GM12878 (cell line): ENCODE data around the gene KCTD16. TPM values are rescaled to one million over a fixed set of nuclear protein-coding genes. Genes with fewer than 3 reads are reported as not detected.

Source experiments
- ATAC-seq: fragments of 200-7000 bp; cut with Tn5 transposase; 3 replicates; pipeline ENCODE4 v1.9.1; 2020; ENCODE audit warnings: mild to moderate bottlenecking, moderate library complexity
- BruUV-seq: library from RNA; stranded (reverse); fragments of 400-500 nt; replicated peaks from 2 replicates; lab custom pipeline; 2021; lab: Mats Ljungman, UMichigan
- CTCF ChIA-PET: fragments of 300-600 bp; sonication (Branson Sonifier 250); formaldehyde crosslinking; extraction: SDS; loops from one replicate; lab custom pipeline; 2021; ENCODE audit warnings: inconsistent platforms; lab: Yijun Ruan, JAX
- POLR2A ChIA-PET: fragments of 350-600 bp; formaldehyde crosslinking; extraction: SDS; loops from one replicate; lab custom pipeline; 2021; ENCODE audit warnings: inconsistent platforms; lab: Charles Lee
- RAD21 ChIA-PET: fragments of 300-600 bp; sonication (Branson Sonifier 250); formaldehyde crosslinking; loops from one replicate; lab custom pipeline; 2023; ENCODE audit warnings: antibody characterized with exemption; ENCODE audit not compliant: unreplicated experiment; lab: Charles Lee
- SMC1A ChIA-PET: fragments of 300-600 bp; sonication (Branson Sonifier 250); formaldehyde crosslinking; loops from one replicate; lab custom pipeline; 2023; ENCODE audit not compliant: unreplicated experiment, uncharacterized antibody; lab: Charles Lee
- DNase-seq: peaks from one replicate; pipeline ENCODE4 v3.0.0-alpha.2; 2011; ENCODE audit warnings: low read depth, low spot score
- FAIRE-seq: peaks from 3 replicates; lab custom pipeline; 2011; peaks lifted over from hg19 to GRCh38; lab: Jason Lieb, UNC
- H2AFZ ChIP-seq: 2 replicates; pipeline ENCODE4 v1.6.0; 2011; ENCODE audit warnings: low read depth, low read length, control low read depth; ENCODE audit not compliant: control insufficient read depth
- H3K27ac ChIP-seq: 2 replicates; pipeline ENCODE4 v1.5.1; 2011; ENCODE audit warnings: control low read depth; ENCODE audit not compliant: control insufficient read depth, insufficient read depth
- H3K27me3 ChIP-seq, 2 experiments: replicated peaks in 1 of 2; 2 replicates each; pipeline versions ENCODE4 v1.6.0 to v1.6.1; 2011; ENCODE audit warnings: low read length in 1 of 2; ENCODE audit not compliant: control insufficient read depth in 2 of 2, insufficient read depth in 2 of 2
- H3K36me3 ChIP-seq, 2 experiments: 2 replicates each; pipeline ENCODE4 v1.5.1; 2011; ENCODE audit warnings: low read length in 1 of 2; ENCODE audit not compliant: control insufficient read depth in 2 of 2, insufficient read depth in 2 of 2
- H3K4me1 ChIP-seq: 2 replicates; pipeline ENCODE4 v1.6.1; 2011; ENCODE audit warnings: mild to moderate bottlenecking, low read length, moderate library complexity, mixed read lengths; ENCODE audit not compliant: control insufficient read depth, insufficient read depth
- H3K4me2 ChIP-seq: 2 replicates; pipeline ENCODE4 v1.6.0; 2011; ENCODE audit warnings: control low read depth; ENCODE audit not compliant: control insufficient read depth, insufficient read depth
- H3K4me3 ChIP-seq: fragments of 200-600 bp; sonication (generic); 2 replicates; pipeline ENCODE4 v1.5.1; 2016
- H3K79me2 ChIP-seq: 2 replicates; pipeline ENCODE4 v1.6.0; 2011; ENCODE audit warnings: low read length; ENCODE audit not compliant: control insufficient read depth, insufficient read depth
- H3K9ac ChIP-seq: 2 replicates; pipeline ENCODE4 v1.8.0; 2011; ENCODE audit warnings: low read length, control low read depth, mixed read lengths; ENCODE audit not compliant: control insufficient read depth, insufficient read depth
- H3K9me3 ChIP-seq: replicated peaks from 3 replicates; pipeline ENCODE4 v1.5.1; 2011; ENCODE audit warnings: mild to moderate bottlenecking, low read length; ENCODE audit not compliant: control insufficient read depth, insufficient read depth
- H4K20me1 ChIP-seq: 2 replicates; pipeline ENCODE4 v1.6.0; 2011; ENCODE audit not compliant: control insufficient read depth, insufficient read depth
- BHLHE40 ChIP-seq, 2 experiments: fragments of 450-650 bp in 1 of 2; IDR thresholded peaks; 2 replicates each; pipeline ENCODE4 v1.6.1; 2011 to 2017; ENCODE audit warnings: low read depth in 2 of 2, borderline replicate concordance in 1 of 2, improper control_type of control experiment in 1 of 2, low read length in 1 of 2, mild to moderate bottlenecking in 1 of 2
- BRCA1 ChIP-seq: IDR thresholded peaks from 2 replicates; pipeline ENCODE4 v1.6.1; 2011; ENCODE audit warnings: low read depth, low read length, improper control_type of control experiment
- CHD1 ChIP-seq: IDR thresholded peaks from 2 replicates; pipeline ENCODE4 v1.6.1; 2012; ENCODE audit warnings: low read depth, low read length, improper control_type of control experiment
- CUX1 ChIP-seq: IDR thresholded peaks from 2 replicates; pipeline ENCODE4 v1.6.1; 2012; ENCODE audit warnings: improper control_type of control experiment, low read depth, low read length; ENCODE audit not compliant: insufficient replicate concordance
- ELK1 ChIP-seq: IDR thresholded peaks from 2 replicates; pipeline ENCODE4 v1.6.1; 2012; ENCODE audit warnings: low read depth, low read length, improper control_type of control experiment
- EZH2 ChIP-seq: IDR thresholded peaks from 2 replicates; pipeline ENCODE4 v1.6.1; 2012; ENCODE audit warnings: low read depth, mild to moderate bottlenecking, control low read depth, inconsistent platforms, low read length, borderline replicate concordance; ENCODE audit not compliant: control insufficient read depth
- FOS ChIP-seq: IDR thresholded peaks from 3 replicates; pipeline ENCODE4 v1.6.1; 2011; ENCODE audit warnings: borderline replicate concordance; ENCODE audit not compliant: insufficient read length; ENCODE audit errors: extremely low read depth
- JUNB ChIP-seq: IDR thresholded peaks from 2 replicates; pipeline ENCODE4 v1.6.1; 2016; ENCODE audit warnings: antibody characterized with exemption, mild to moderate bottlenecking
- RB1 ChIP-seq: fragments of 450-650 bp; formaldehyde crosslinking; IDR thresholded peaks from 2 replicates; pipeline ENCODE4 v1.6.1; 2017; ENCODE audit warnings: mild to moderate bottlenecking, borderline replicate concordance
- RUNX3 ChIP-seq: IDR thresholded peaks from 2 replicates; pipeline ENCODE4 v1.6.1; 2012; ENCODE audit warnings: low read length, inconsistent platforms
- USF2 ChIP-seq: IDR thresholded peaks from 2 replicates; pipeline ENCODE4 v1.6.1; 2011; ENCODE audit warnings: low read depth, low read length, improper control_type of control experiment, borderline replicate concordance
- ZBED1 ChIP-seq: IDR thresholded peaks from 2 replicates; pipeline ENCODE4 v1.6.1; 2016; ENCODE audit warnings: borderline replicate concordance
- ZBTB4 ChIP-seq: fragments of 450-650 bp; formaldehyde crosslinking; IDR thresholded peaks from 2 replicates; pipeline ENCODE4 v1.4.0; 2022; ENCODE audit warnings: mild to moderate bottlenecking, moderate library complexity
- ZNF207 ChIP-seq: fragments of 450-650 bp; IDR thresholded peaks from 2 replicates; pipeline ENCODE4 v1.6.1; 2014; ENCODE audit warnings: antibody characterized with exemption, mild to moderate bottlenecking, borderline replicate concordance
- WGBS: methylation state at CpG from one replicate; pipeline ENCODE4 v1.1.6; 2016; ENCODE audit warnings: low lambda C conversion rate; ENCODE audit not compliant: insufficient replicate concordance, insufficient coverage; ENCODE audit errors: missing lambda C conversion rate; 5-methylcytosine and 5-hydroxymethylcytosine counted together
- in situ Hi-C: fragments of 300-500 bp; cut with MboI; formaldehyde crosslinking; loops from 9 replicates; pipeline ENCODE4 v1.14.3; 2018; ENCODE audit warnings: mixed read lengths
- intact Hi-C: fragments of 100-400 bp; cut with micrococcal nuclease; formaldehyde crosslinking; loops from one replicate; pipeline ENCODE4 v1.14.2; 2022; ENCODE audit not compliant: unreplicated experiment
- polyA plus RNA-seq, 11 experiments: library from polyadenylated mRNA; depleted of rRNA in 4 of 11; unstranded in 6 of 11; stranded (reverse) in 5 of 11; fragments of >200 nt; fragmentation: Nextera tagmentation in 4 of 11; fragmentation: Illumina TruSeq in 1 of 11; extraction: Ambion mirVana in 4 of 11; extraction: Trizol in 1 of 11; gene quantifications; 1 replicate in 1 of 11; 2 replicates in 10 of 11; pipeline versions ENCODE4 v1.2.1 to v1.2.3, GENCODE V29; 2011 to 2016; ENCODE audit warnings: inconsistent platforms in 2 of 11, missing spikeins in 2 of 11, low read depth in 1 of 11
- total RNA-seq, 4 experiments: library from RNA; depleted of rRNA in 3 of 4; stranded (reverse); fragments of >200 nt in 3 of 4; fragmentation: Illumina TruSeq in 1 of 4; extraction: Trizol in 1 of 4; gene quantifications; 2 replicates each; pipeline versions ENCODE4 v1.2.1 to v1.2.3, GENCODE V29; 2013 to 2021

Gene KCTD16
- total and polyA plus RNA-seq, 10 of the 15 experiments (the other 5 are each of a cell fraction or from before 2014, with no cell fraction given), result 0.03 to 0.10 (median 0.06) TPM; not detected in 3

- DNase-seq (no peak), FAIRE-seq (no peak), ATAC-seq (no peak)
- H3K9ac ChIP-seq, result no peak overlapping the region
- H3K9me3 ChIP-seq, result no peaks in the 10 kb centered on the region
- CTCF ChIA-PET, result interaction anchor here (0.6 kb wide), 1 partner anchor 1939 kb away, joined by 3 read pairs; no protein-coding TSS in a partner anchor
- H3K79me2 ChIP-seq, result no peaks in the 10 kb centered on the region
- no peak overlapping the region for H3K27ac ChIP-seq
- POLR2A ChIA-PET, result no interaction called here
- no peaks in the 10 kb centered on the region for H3K36me3 ChIP-seq
- H3K4me1 ChIP-seq, result no peaks in the 10 kb centered on the region
- no TSS peak for BruUV-seq
- H3K4me2 ChIP-seq, result no peak overlapping the region
- no peak overlapping the region for H3K4me3 ChIP-seq
- WGBS, result 42% methylated on average over 4 of the region's 4 CpGs
- no peak overlapping the region for H2AFZ ChIP-seq
- SMC1A ChIA-PET, result interaction anchor here (1.3 kb wide), 1 partner anchor 9 kb away, joined by 3 read pairs; no protein-coding TSS in a partner anchor
- no peaks in the 10 kb centered on the region for H3K27me3 ChIP-seq
- intact Hi-C loops (no loop called here), in situ Hi-C loops (no loop called here)
- RAD21 ChIA-PET, result no interaction called here
- H4K20me1 ChIP-seq, result no peaks in the 10 kb centered on the region
- TF ChIP-seq ZBTB4 (CRISPR knock-in tag), result no peak
- no peak for TF ChIP-seq BHLHE40 (IDR thresholded peaks at IDR 0.05; ENCODE audit: borderline replicate concordance in 1 of 2, low read depth in 2 of 2, low read length in 1 of 2)
- TF ChIP-seq CHD1, result no peak
- no peak for TF ChIP-seq RUNX3
- no peak for TF ChIP-seq ZBED1
- TF ChIP-seq BRCA1, result no peak
- TF ChIP-seq JUNB, result no peak
- no peak for TF ChIP-seq RB1
- TF ChIP-seq EZH2, result no peak
- no peak for TF ChIP-seq CUX1
- no peak for TF ChIP-seq ELK1
- no peak for TF ChIP-seq USF2
- TF ChIP-seq FOS, result no peak
- no peak for TF ChIP-seq ZNF207
Measured at GRCh38 chr5:144511580-144512072, 341.0 kb downstream of the KCTD16 start.
